ENCODE measurements around the gene SCN3B.
A peak's percentile ranks its signal among the peaks of the same experiment; 100 is the strongest.

Gene SCN3B

DNA sequence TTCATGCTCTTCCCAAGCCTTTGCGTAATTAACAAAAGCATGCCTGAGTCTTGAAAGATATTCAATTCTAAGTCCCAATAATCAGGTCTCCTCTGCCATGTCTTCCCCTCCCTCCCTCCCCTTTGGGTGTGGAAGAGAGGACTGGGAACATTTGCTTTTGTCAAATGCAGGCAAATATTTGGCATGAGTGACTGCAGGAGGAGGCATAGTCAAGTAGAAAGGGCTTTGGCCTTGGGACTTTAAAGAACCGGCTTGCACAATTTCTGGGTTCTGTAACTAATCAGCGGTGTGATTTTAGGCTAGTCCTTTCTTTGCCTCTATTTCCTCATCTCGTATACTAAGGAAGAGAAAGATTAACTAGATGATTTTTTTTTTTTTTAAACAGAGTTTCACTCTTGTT is 59.5 kb downstream of the SCN3B start:
- DNase-seq (ENCODE audit: low read depth): no peak

DNA sequence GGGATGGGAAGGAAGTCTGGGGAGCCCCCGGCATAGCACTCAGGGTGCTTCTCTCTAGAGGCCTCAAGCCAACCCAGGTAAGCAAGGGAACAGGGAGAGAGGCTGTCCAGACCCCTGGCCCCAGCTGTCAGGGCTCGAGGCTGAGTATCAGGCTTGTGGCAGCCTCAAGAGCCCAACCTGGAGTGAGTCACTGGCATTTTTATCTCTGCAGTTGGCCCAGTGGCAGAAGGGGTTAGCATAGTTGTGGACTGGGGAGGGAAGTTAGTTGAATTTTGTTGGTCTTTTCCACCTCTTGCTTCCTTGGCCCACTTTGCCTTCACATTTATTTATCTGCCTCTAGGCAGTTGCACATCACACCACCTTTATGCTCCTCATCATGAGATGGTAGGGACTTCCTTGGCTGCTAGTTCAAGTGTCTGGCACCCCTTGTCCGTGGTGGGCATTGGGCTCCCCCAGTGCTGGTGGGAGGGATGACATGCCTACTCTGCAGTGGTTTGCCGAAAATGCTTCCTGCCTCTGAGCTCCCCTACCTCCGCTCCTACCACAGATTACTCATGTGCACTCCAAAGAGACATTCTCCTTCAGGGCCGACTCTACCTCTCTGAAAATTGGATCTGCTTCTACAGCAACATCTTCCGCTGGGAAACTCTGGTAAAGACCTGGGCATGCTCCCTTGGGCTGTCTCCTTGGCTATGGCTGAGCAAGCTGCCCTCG is 60.1 kb downstream of the SCN3B start:
- no peak for DNase-seq (ENCODE audit: low read depth)

DNA sequence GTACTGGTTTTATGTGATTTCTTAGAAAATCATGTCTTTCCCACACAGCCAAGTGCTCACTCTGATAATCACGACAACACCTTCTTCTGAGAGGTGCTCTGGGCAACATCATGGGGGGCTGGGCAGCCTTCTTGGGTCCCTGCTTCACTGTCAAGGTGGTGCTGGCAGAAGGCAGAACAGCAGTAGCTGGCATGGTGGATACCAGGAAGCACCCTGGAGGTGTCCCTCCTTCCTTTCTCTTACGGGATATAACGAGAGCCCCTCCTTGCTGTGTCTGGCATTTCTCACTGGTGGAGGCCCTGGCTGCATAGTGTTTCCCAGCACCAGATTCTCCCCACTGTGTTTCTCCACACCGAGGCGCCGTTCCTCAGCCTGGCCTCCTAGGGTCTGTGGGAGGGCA is 60.9 kb downstream of the SCN3B start:
- DNase-seq (ENCODE audit: low read depth): no peak

DNA sequence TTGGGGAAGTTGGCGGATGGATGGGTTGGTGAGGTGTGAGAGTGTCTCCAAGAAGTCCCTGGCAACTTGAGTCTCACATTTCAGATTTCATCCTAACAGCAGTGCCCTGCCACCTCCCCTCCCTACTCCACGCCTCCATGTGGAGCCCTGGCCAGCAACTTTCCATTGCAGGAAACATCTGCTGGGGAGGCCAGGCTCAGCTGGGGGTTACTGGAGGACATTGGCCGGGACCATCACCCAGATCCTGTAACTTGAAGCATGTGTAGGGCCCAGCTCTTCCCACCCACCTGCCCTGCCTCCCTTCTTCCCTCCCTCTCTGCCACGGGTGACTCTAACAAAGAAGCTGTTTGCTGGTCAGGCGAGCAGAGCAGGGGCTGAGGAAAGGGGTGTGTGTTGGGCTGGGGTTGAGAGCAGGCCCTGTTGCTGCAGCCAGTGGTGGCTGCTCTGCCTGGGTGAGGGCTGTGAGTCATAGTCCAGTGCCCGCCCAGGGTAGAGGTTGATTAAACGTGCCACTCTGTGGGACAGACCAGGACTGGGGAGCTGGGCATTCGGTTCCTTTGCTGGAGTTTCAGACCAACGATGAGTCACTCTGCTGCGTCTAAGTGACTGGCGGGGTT is 64.0 kb downstream of the SCN3B start:
- no peak for DNase-seq (ENCODE audit: low read depth)

DNA sequence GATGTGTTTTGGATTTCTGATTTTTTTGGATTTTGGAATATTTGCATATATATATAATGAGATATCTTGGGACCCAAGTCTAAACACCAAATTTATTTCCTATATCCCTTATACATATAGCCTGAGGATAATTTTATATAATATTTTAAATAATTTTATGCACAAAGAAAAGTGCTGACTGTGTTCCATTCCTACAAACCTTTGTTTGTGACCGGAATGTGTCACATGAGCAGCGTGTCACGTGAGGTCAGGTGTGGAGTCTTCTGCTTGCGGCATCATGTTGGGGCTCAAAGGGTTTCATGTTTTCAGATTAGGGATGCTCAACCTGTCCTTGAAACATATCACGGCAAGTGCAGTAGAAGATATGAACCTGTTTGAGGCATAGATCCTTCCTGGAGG is 65.6 kb downstream of the SCN3B start:
- DNase-seq (ENCODE audit: low read depth): no peak

DNA sequence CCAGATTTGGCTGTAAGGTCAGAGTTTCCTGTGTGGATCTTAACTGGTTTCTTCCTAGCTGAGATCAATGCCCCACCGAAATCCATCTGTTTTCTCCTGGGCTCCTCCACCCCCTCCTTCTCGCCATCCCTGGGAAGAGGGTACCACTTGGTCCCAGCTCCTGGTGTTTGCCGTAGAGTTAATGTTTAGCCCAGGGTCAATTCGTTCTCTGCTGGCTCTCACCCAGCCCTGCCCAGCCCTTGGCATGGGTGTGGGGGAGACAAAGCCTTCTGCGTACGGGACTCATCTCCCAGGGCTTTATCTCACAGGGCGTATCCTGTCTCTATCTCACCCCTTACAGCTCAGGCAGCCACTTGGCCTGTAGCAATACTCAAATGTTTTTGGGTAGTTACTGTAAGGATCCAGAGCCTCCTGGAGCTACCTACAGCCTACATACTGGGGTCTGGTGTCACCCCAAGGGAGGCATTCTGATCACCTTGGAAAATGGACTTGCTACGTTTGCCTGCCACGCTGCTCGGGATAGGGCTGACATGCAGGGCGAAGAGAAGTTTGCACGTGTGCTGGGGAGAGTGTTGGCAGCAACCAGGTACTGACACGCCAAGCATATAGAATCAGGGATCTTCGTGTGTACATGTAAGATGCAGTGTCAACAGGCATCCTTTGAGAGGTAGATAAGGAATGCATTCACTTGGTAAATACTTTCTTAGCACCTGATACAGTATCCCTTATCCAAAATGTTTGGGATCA is 66.1 kb downstream of the SCN3B start:
- DNase-seq (ENCODE audit: low read depth): no peak

DNA sequence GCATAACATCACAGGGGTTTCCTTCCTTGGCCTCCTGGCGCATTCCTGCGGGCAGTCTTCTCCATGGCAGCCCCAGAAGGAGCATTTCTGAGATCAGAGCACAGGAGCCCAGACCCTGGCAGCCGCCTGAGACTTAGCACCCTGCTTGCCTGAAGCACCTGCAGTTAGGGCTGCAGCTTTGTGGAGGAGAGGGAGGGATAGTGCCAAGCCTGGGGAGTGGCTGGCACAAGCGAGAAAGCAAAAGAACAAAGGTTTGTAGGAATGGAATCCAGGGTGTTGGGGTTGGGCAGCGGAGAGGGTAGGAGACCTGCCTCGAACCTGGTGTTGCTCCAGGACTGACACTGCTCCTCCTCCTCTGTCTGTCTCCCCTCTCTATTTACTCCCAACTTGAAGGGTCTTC is 66.9 kb downstream of the SCN3B start:
- no peak for DNase-seq (ENCODE audit: low read depth)

DNA sequence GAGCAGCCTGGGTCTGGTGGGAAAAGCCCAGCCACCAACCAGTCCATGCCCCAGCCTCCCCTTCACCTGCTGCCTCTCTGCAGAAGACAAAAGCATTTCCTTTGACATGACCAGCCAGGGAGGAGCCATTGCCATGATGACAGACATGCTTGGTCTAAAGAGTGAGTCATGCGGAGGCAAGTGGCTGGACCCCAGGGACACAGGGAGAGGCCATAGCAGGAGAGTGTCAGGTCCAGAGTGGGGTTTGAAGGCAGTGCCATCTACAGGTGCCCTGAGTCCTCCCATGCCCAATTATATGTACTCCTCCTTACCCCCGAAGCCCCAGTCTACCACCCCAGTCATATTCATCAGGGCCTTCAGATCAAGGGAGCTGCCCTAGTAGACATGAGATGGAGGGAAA is 67.4 kb downstream of the SCN3B start:
- no peak for DNase-seq (ENCODE audit: low read depth)

DNA sequence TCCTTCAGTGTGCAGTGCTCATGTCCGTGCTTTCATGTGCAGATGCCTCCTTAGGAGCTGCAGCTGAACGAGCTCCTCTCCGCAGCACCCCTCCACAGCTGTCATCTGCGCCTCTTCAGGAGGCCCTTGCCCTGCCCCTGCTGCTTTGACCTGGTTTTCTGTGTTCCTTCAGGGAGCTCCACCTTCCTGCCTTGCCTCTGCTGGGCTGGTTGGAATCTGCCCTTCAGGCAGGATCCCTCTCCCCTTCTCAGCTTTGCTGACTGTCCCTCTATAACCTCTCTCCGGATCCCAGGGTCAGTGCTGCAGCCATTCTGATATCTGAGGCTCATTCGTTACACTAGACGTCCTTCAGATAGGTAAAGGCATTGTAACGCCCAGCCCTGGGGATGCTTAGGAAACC is 67.9 kb downstream of the SCN3B start:
- DNase-seq (ENCODE audit: low read depth): no peak

DNA sequence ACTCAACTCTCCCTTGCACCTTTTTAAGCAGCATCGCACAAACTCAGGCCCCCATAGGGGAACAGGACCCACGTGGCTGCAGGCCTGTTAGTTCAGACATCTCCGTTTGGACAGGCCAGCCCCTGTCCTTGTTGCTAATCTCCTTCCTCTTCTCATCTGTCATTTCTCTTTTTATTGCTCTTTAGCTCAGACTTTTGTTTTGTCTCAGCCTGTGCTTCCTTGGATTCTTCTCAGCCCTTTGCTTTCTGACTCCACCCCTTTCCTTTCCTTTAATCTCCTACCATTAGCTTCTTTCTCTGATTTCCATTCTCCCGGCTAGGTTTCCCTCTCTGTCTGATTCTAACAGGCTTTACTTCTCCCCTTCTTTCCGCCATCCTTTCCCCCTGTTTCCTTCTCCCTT is 68.7 kb downstream of the SCN3B start:
- DNase-seq (ENCODE audit: low read depth): no peak

DNA sequence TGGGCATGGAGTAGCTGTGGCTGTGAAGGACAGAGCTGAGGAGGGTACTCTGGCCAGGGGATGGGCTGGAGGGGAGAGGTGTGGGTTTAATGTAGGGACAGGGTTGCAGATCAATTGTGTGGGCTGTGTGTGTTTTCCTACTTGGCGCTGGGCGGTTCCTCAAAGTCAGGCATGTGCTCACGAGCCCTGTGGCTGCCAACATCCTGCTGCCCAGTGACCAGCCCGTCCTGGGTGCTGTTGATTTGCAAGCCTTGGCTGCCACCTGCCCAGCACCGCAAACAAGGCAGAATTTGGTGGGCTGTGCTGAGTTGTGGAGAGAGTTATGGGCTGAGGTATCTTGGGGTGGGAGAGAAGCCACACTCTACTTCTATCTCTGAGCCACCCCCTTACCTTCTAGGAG is 69.2 kb downstream of the SCN3B start:
- no peak for DNase-seq (ENCODE audit: low read depth)

DNA sequence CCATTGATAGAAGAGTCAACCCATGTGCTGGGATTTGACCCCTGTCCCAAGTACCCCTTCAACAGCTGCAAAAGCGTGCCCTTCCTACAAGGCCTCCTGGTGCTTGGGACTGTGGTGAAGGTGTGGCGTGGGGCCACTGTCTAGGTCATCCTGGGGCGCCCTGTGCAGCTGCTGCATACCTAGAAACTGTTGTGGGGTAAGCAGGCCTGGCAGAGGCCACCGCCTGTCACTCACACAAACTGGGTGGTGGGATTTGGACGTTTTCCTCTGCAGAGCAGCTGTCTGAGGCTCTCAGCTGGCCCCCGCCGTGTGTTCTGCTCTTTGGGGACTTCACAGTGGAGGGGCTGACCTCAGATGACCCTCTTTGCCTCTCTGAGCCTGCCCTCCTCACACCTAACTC is 69.7 kb downstream of the SCN3B start:
- no peak for DNase-seq (ENCODE audit: low read depth)

DNA sequence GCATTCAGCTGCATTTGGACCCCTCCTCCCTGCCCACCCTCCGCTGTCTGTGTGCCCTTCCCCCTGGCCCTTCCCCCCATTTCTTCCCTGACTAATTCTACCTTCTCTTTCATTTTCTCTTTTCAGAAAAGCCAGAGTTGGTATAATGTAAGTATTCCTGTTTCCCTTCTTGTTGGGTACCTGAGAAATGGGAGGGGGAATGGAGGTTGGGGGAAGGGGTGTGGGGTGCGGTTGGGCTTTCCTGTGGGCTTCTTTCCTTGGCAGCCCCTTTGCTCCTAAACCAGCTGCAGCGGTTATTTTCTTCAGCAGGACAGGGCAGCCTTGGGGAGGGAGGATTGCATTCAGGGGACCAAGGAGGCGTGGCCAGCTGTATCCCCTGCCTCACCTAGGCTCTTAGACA is 70.2 kb downstream of the SCN3B start:
- DNase-seq (ENCODE audit: low read depth): no peak

DNA sequence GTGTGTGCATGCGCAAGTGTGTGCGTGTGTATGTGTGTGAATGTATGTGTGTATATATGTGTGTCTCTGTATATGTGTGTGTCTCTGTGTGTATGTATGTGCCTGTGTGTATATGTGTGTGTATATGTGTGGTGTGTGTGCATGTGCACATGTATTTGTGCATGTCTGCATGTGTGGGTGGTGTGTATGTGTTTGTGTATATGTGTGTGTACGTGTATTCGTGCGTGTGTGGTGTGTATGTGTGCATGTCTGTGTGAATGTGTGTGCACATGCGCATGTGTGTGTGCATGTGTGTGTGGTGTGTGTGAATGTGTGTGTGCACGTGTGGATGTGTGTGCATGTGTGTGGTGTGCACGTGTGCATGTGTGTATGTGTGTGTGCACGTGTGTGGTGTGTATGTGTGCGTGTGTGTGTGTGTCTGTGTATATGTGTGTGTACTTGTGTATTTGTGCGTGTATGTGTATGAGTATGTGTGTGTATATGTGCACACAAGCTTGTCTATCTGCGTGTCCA is 71.4 kb downstream of the SCN3B start:
- DNase-seq (ENCODE audit: low read depth): no peak

DNA sequence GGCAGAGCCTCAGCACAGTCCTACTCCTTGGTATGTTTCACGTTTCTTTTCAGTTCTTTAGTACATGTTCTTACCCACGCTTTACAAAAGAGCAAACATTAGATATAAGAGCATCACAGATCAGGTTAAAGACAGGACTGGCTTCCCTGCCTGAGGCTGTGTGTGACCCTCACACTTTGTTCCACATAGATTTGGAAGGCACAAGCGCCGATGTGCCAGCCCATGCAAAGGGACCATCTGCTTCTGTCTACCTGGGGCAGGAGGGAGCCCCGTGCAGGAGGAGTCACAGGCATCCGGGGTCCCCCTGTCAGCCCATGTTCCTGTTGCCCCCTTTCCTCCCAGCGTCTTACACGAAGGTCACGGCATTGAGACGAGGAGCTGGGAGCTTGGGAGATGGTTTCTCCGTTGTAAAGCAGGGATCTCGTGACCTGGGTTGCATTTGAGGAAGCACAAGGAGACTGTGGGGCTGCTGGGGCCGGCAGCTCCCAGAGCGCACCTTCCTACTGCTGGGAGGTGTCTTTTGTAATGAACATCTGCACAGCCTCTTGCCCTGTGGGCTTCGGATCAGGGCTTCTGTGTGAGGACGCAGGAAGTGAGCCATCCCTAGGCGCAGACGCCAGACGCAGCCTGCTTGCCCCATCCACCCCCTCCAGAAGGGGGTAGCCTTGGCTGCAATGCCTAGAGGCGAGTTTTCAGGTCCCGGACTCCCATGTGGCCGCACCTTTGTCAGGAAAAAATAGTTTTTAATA is 72.6 kb downstream of the SCN3B start:
- no peak for DNase-seq (ENCODE audit: low read depth)

DNA sequence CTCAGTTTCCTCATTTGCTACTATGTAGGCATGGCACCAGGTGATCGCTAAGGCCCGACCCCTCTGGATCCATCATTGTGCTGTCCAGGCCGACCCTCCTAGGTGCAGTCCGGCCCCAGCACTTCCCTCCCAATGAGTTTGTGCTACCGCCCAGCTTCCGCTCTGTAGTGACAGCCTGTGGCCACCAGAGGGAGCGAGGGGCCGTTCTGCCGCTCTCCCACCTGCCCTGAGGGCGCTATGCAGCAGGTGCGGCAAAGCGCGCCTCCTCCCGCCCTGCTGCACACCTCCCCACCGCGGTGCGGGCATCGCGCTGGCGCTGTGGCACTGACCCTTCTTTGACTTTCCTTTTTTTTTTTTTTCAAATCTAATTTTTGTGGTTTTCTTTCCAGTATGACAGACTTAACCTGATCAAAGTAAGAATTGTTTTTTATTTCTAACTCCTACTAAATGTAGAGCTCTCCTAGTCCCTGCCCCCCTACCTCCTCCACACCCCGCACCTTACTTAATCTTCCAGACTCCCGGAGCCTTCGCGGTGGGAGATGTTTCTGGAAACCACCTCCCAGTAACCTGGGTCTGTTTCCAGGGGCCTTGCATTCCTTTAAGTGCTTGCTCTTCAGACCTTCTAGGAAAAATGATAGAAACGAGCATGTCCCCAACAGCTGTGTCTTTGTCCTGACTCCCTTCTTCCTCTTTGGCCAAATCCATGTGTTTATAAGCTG is 73.7 kb downstream of the SCN3B start:
- peak; percentile 44 for DNase-seq (ENCODE audit: low read depth)

DNA sequence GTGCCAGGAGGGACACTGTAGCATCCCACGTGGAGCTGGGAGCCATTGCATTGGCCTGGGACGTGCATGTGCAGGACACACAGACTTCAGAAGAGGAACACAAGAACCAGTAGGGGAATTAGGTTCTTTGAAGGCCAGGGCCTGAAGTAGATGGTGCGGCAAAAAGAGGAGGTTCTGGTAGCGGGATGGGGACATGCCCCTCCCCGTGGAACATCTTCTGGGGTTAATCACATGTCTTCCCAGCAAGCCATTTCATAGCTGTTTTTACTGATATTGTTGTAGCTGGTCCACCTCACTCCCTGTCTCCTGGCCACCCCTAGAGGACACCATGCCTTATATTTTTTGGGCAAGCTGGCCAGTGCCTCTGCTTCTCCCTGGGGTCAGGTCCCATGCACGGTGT is 74.3 kb downstream of the SCN3B start:
- no peak for DNase-seq (ENCODE audit: low read depth)

DNA sequence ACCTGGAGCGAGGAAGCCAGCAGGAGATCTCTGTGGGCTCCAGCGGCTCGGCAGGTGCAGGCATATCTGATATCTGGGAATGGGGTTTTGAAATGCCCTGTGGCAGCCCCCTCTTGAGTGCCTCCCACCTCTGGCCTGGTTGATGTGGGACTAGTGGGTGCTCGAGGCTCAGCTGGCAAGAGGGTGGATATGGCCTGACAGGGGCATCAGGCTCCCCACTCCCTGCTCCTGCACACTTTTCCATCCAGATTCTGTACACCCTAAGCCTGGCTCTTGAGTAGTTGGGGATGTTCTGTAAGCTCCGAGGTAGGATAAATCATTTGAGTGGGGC is 75.0 kb downstream of the SCN3B start:
- no peak for DNase-seq (ENCODE audit: low read depth)
